Measurements from ENCODE around the gene ABHD1.

DNA sequence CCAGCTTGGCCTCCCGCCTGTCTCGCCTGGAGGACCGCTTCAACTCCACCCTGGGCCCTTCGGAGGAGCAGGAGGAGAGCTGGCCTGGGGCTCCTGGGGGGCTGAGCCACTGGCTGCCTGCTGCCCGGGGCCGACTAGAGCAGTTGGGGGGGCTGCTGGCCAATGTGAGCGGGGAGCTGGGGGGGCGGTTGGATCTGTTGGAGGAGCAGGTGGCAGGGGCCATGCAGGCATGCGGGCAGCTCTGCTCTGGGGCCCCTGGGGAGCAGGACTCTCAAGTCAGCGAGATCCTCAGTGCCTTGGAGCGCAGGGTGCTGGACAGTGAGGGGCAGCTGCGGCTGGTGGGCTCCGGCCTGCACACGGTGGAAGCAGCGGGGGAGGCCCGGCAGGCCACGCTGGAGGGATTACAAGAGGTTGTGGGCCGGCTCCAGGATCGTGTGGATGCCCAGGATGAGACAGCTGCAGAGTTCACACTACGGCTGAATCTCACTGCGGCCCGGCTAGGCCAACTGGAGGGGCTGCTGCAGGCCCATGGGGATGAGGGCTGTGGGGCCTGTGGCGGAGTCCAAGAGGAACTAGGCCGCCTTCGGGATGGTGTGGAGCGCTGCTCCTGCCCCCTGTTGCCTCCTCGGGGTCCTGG, 40.7 kb upstream of the ABHD1 start:
- no peak for TF ChIP-seq POLR2A (IDR thresholded peaks at IDR 0.05; ENCODE audit: low read depth)
- TF ChIP-seq, protein P1, sequence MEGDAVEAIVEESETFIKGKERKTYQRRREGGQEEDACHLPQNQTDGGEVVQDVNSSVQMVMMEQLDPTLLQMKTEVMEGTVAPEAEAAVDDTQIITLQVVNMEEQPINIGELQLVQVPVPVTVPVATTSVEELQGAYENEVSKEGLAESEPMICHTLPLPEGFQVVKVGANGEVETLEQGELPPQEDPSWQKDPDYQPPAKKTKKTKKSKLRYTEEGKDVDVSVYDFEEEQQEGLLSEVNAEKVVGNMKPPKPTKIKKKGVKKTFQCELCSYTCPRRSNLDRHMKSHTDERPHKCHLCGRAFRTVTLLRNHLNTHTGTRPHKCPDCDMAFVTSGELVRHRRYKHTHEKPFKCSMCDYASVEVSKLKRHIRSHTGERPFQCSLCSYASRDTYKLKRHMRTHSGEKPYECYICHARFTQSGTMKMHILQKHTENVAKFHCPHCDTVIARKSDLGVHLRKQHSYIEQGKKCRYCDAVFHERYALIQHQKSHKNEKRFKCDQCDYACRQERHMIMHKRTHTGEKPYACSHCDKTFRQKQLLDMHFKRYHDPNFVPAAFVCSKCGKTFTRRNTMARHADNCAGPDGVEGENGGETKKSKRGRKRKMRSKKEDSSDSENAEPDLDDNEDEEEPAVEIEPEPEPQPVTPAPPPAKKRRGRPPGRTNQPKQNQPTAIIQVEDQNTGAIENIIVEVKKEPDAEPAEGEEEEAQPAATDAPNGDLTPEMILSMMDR (IDR thresholded peaks at IDR 0.05): no peak
